Measurements from ENCODE around the gene ANKRD10. TPM values are rescaled to one million over a fixed set of nuclear protein-coding genes. Genes with fewer than 3 reads are reported as not detected.

ANKRD10 gene
- total and polyA plus RNA-seq, 2 donors (not counting 3 experiments of a cell fraction or from before 2014, with no cell fraction given) = 44.5 to 94.1 TPM

DNA sequence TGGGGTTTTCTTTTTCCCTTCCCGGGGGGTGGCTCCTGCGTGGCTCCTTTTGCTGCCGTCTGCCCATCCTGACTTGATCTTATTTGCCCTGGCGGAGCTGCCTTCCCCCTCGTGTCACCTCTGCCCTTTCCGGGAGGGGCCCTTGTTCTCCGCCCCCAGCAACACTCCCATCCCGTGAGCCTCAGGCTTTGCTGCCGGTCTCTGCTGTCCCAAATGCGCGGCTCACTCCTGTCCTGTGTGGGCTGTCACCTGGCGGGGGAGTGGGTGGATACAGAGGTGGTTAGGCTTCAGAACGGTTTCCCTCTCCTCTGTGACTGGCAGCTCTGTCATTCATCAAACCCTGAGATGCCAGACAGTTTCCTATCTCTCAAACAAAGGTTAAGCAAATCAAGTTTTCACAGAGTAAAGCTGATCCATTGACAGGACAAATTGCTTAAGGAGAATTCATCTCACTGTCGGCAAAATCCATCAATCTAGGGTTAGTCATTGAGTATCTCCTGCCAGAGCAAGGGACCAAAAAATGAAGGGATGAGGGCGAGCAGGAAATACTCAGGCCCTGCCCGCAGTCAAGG lies 84.0 kb downstream of the ANKRD10 start:
- Histone ChIP-seq H3K9me1 (replicated peaks; ENCODE audit: control insufficient read depth, extremely low read depth, insufficient read depth, low read length) (no peaks in the 10 kb centered on the region), H3K9me3 (replicated peaks; ENCODE audit: control insufficient read depth, insufficient read depth, low read length) (no peaks in the 10 kb centered on the region), H4K20me1 (replicated peaks; ENCODE audit: control insufficient read depth, extremely low read depth, insufficient read depth, low read length) (no peaks in the 10 kb centered on the region), H3K4me2 (ENCODE audit: insufficient read depth, low read length) (no peak overlapping the region), H3K36me3 (ENCODE audit: control insufficient read depth in 2 of 2, extremely low read depth in 1 of 2, insufficient read depth in 2 of 2, low read length in 2 of 2) (no peaks in the 10 kb centered on the region), H2AFZ (ENCODE audit: low read depth, low read length) (no peak overlapping the region), H3K27ac (ENCODE audit: insufficient read depth, low read depth, low read length) (no peak overlapping the region), H3K79me2 (ENCODE audit: control insufficient read depth, insufficient read depth, low read length) (no peaks in the 10 kb centered on the region), H3K4me3 (replicated peaks in 1 of 3; ENCODE audit: insufficient read depth in 1 of 3, low read depth in 1 of 3, low read length in 3 of 3) (no peak overlapping the region), H3K9ac (replicated peaks; ENCODE audit: extremely low read depth, insufficient read depth, low read length) (no peak overlapping the region), H3K4me1 (ENCODE audit: control insufficient read depth, extremely low read depth, insufficient read depth, low read length) (no peaks in the 10 kb centered on the region), H3K27me3 (ENCODE audit: control insufficient read depth in 2 of 2, insufficient read depth in 2 of 2, low read length in 2 of 2) (peaks cover 8 to 19% of the 10 kb centered on the region in 2 experiments)
- intact Hi-C loops (cut with micrococcal nuclease) = no loop called here
- DNase-seq (ENCODE audit: low read depth, low spot score) = no peak
- BruUV-seq (replicated peaks) = no TSS peak
- ChIA-PET CTCF (no interaction called here), POLR2A (no interaction called here)
- no peak for FAIRE-seq
- no peak for TF ChIP-seq GATA2 (IDR thresholded peaks at IDR 0.05; ENCODE audit: insufficient read depth, insufficient read length, low read depth, low read length)
- TF ChIP-seq, protein P1, sequence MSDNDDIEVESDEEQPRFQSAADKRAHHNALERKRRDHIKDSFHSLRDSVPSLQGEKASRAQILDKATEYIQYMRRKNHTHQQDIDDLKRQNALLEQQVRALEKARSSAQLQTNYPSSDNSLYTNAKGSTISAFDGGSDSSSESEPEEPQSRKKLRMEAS (IDR thresholded peaks at IDR 0.05; ENCODE audit: insufficient read depth, insufficient read length) = no peak
- no peak for TF ChIP-seq POLR2A (IDR thresholded peaks at IDR 0.05; ENCODE audit: low read depth, low read length)
- no peak for TF ChIP-seq FOS (IDR thresholded peaks at IDR 0.05; ENCODE audit: borderline replicate concordance, insufficient read depth, low read length)
- TF ChIP-seq CTCF (IDR thresholded peaks at IDR 0.05; ENCODE audit: extremely low read depth in 1 of 2, insufficient read depth in 1 of 2, low read depth in 1 of 2, low read length in 2 of 2) = no peak
- no peak for TF ChIP-seq POLR2AphosphoS5 (IDR thresholded peaks at IDR 0.05; ENCODE audit: insufficient read depth, low read depth, low read length)
- TF ChIP-seq EZH2 (IDR thresholded peaks at IDR 0.05; ENCODE audit: borderline replicate concordance, low read depth, low read length, severe bottlenecking) = no peak
- no peak for TF ChIP-seq JUN (IDR thresholded peaks at IDR 0.05; ENCODE audit: borderline replicate concordance, insufficient read depth, insufficient read length, low read depth)
- TF ChIP-seq MYC (IDR thresholded peaks at IDR 0.05; ENCODE audit: low read depth, low read length) = no peak
- dilution Hi-C loops (cut with MboI; ENCODE audit: extremely low pct_ligation_motif_present, low sequenced_read_pairs) = no loop called here

All from endothelial cell of umbilical vein (primary cell).